GM08714 (cell line): ENCODE results near the gene CRABP2.

Experiments
- H3K4me3 ChIP-seq: fragments of 200-500 bp; sonication (Bioruptor generic); 2 replicates; pipeline ENCODE4 v1.5.1; 2014; ENCODE audit warnings: mild to moderate bottlenecking, low read length, inconsistent platforms
- ZNF274 ChIP-seq: IDR thresholded peaks from 2 replicates; pipeline ENCODE4 v1.6.1; 2012; ENCODE audit warnings: mild to moderate bottlenecking, low read depth, low read length

The CRABP2 gene

DNA sequence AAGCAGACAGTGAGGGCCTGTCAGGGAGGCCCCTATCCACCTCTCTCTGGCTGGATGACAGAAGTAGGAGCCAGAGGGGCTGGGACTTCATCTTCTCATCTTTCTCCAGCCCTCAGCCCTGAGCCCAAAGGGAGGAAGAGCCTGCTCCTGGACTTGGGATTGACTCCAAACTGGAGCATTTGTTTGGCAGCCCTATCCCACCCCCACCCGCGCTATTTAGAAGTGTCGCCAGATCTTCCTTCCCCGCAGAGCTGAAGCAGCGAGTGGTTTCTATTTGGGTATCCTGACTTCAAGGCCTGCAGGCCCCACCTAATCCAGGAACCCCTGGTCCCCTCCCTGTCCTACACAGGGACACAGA lies 37.8 kb downstream of the CRABP2 start:
- no peak for TF ChIP-seq ZNF274
- no peak overlapping the region for H3K4me3 ChIP-seq

DNA sequence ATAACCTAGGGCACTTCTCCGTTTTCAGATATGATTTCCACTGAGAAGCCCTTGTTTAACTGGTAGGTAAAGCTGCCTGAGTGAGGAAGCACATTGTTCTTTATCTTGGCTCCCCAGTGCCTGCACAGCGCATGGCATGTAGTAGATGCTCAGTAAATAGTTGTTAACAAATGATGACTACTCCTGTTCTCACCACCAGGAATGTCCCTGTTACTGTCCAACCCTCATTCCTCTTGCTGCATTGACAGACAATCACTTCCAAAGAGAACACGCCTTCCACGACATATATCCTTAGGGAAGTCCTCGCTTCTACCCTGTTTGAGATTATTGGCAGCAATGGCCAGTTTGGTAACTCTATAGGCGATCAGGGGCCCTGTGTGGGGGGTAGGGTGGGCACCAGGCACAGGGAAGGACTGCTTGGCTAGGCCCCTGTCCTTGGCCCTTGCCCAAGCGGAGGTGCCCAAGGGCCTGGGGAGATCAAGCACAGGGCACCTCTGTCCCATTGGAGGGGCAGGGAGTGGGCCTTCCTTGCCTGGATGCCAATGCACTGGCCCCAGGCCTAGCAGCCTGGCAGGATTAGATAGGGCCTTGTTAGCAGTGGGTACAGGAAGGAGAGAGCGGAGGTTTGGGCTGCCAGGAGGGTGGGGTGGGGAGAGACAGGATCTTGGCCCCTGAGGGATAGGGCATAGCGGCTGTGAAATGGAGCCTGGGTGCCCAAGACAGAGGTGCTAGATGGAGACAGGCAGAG lies 38.3 kb downstream of the CRABP2 start:
- no peak overlapping the region for H3K4me3 ChIP-seq
- TF ChIP-seq ZNF274 = no peak

DNA sequence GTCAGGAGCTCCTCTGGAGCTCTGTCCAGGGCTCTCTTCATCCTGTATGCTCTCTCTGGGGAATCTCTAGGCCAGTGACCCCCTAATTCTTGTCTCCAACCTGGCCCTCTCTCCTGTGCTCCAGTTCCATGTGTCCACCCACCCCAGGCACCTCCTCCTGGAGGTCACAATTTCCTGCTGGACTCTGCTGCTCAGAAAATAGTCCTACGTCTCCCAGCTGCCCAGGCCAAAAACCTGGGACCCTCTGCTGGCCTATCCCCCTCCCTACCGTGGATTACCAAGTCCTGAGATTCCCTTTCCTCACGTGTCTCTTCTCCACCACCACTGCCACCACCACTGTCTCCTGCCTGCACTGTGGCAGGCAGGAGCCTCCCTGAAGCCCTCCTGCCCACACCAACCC lies 39.8 kb downstream of the CRABP2 start:
- no peak for TF ChIP-seq ZNF274
- no peak overlapping the region for H3K4me3 ChIP-seq

- TF ChIP-seq ZNF274 = no peak
- no peak overlapping the region; the same call in 1 of the 2 replicates for H3K4me3 ChIP-seq
These were observed 40.5 kb downstream of the CRABP2 start for GRCh38 chr1:156664767-156665411.

GRCh38 chr1:156664046-156664766 lies 41.2 kb downstream of the CRABP2 start:
- TF ChIP-seq ZNF274 = no peak
- no peak overlapping the region; the same call in 1 of the 2 replicates for H3K4me3 ChIP-seq

- no peak for TF ChIP-seq ZNF274
- H3K4me3 ChIP-seq = no peak overlapping the region
These were observed 42.2 kb downstream of the CRABP2 start for GRCh38 chr1:156663178-156663577.

DNA sequence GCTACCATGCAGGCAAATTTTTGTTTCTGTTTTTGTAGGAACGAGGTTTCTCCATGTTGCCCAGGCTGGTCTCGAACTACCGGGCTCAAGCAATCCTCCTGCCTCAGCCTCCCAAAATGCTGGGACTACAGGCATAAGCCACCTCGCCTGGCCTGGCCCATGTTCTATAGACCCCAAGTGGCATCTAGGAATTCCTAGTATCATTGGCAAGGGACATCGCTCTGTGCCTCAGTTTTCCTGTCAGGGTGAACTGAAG lies 42.7 kb downstream of the CRABP2 start:
- no peak for TF ChIP-seq ZNF274
- H3K4me3 ChIP-seq = no peak overlapping the region

DNA sequence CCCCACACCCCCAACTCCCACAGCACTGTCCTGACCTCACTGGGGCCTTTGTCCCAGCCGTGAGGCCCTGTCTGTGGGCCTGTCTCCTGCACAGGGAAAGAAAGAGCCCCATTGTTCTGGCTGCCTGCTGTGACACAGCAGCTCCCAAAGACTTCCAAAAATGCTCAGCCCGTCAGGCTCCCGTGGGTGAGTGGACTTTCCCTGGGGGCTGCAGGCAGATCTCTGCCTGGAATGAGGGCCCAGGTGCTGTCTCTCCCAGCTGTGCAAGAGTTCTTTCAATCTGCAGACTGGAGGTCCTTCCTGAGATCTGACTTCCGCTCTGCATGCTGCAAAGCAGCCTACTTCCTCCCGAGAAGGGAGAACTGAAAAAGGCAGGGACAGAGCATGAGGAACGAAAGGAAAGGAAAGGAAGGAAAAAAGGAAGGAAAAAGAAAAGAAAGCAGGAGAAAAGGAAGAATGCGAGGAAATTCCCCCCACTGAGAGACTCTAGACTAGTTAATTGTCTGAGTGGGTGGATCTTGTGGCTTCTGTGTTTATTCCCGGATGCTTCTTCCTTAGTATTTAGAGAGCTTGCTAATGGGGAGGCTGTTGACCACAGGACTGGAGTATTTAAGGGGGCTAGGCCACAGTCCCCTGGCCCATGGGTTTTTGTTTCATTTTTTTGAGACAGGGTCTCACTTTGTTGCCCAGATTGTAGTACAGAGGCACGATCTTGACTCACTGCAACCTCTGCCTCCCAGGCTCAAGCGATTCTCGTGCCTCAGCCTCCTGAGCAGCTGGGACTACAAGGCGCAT lies 43.2 kb downstream of the CRABP2 start:
- H3K4me3 ChIP-seq = no peak overlapping the region
- no peak for TF ChIP-seq ZNF274

GRCh38 chr1:156660752-156661112 lies 44.7 kb downstream of the CRABP2 start:
- peak overlapping the region; percentile 71 for H3K4me3 ChIP-seq
- no peak for TF ChIP-seq ZNF274

DNA sequence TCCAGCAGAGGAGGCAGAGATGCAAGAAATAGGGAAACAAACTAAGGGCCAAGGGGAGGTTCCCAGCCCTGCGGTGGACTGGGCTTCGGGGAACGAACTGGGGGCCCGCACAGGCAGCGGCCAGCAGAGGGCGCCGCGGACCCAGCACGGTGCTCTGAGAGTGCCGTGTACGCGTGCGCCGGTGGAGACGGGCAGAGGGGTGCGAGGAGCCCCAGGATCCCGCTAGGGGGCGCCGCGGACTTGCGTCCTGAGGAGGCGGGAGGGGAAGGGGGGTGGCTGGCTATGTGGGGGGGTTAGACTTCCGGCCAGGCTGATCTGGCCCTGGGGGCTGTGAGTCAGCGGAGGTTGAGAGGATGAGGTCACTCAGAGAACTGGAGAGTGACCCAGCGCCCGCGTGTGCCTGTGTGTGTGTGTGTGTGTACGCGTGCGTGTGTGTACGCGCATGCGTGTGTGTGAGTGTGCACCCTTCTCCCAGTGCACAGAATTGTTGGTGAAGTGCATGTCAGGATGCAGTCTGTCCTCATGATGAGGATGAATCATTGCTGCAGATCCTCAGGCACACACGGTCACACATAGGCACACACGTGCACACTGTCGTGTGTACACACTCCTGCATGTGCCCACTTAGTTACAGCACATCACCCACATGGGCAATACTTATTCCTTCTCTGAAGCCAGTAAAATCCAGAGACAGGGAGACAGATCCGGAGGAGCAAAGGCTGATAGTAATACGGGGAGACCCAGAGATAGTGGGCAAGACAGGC lies 45.2 kb downstream of the CRABP2 start:
- peak overlapping the region; percentile 71 for H3K4me3 ChIP-seq
- TF ChIP-seq ZNF274 = no peak

- no peak for TF ChIP-seq ZNF274
- peak overlapping the region; percentile 17; the same call in 1 of the 2 replicates for H3K4me3 ChIP-seq
These were observed 45.8 kb downstream of the CRABP2 start for GRCh38 chr1:156659661-156659987.

DNA sequence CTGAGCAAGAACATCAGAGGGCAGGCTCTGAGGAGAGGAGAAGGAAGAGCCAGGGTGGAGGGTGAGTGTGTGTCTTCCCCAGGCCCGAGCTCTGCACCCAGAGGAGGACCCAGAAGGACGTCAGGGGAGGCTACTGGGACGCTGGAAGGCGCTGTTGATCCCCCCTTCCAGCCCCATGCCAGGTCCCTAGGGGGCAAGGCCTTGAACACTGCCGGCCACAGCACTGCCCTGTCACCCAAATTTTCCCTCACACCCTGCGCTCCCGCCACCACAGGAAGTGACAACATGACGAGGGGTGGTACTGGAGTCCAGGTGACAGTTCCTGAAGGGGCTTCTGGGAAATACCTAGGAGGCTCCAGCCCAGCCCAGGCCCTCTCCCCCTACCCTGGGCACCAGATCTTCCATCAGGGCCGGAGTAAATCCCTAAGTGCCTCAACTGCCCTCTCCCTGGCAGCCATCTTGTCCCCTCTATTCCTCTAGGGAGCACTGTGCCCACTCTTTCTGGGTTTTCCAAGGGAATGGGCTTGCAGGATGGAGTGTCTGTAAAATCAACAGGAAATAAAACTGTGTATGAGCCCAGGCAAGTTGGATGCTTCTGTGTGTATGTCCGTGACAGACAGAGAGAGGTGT lies 46.3 kb downstream of the CRABP2 start:
- H3K4me3 ChIP-seq = no peak overlapping the region; the same call in 1 of the 2 replicates

GRCh38 chr1:156658496-156658895 lies 46.9 kb downstream of the CRABP2 start:
- H3K4me3 ChIP-seq = no peak overlapping the region
- no peak for TF ChIP-seq ZNF274

More for the DNA sequence above, 46.3 kb downstream of the CRABP2 start:
- no peak for TF ChIP-seq ZNF274

- H3K4me3 ChIP-seq = no peak overlapping the region
- TF ChIP-seq ZNF274 = no peak
These were observed 47.6 kb downstream of the CRABP2 start for GRCh38 chr1:156657741-156658319.
